GM21360 (cell line): Measurements from ENCODE around the gene GUCD1.

Experiments
- ATAC-seq: cut with Tn5 transposase; IDR thresholded peaks from one replicate; pipeline ENCODE4 v1.9.1; 2021; ENCODE audit warnings: mild to moderate bottlenecking, moderate library complexity; ENCODE audit not compliant: unreplicated experiment

GUCD1 gene

GRCh38 chr22:24504956-24505736, 49.8 kb downstream of the GUCD1 start:
- ATAC-seq, result no peak

DNA sequence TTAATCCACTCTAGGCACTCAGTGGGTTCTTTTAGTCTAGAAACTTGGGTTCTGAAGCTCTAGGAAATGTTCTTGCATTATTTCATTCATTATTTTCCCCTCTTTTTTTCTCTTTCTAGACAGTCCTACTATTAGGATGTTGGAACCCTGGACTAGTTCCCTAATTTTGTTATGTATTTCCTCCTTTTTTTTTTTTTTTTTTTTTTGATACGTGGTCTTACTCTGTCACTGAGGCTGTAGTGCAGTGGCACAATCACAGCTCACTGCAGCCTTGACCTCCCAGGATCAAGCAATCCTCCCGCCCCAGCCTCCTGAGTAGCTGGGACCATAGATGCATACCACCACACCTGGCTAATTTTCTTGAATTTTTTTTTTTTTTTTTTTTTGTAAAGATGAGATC, 50.4 kb downstream of the GUCD1 start:
- no peak for ATAC-seq

GRCh38 chr22:24503843-24504338, 51.0 kb downstream of the GUCD1 start:
- no peak for ATAC-seq

- peak; percentile 54 for ATAC-seq
Measured at GRCh38 chr22:24503137-24503842, 51.6 kb downstream of the GUCD1 start.

GRCh38 chr22:24502541-24502940, 52.4 kb downstream of the GUCD1 start:
- no peak for ATAC-seq

DNA sequence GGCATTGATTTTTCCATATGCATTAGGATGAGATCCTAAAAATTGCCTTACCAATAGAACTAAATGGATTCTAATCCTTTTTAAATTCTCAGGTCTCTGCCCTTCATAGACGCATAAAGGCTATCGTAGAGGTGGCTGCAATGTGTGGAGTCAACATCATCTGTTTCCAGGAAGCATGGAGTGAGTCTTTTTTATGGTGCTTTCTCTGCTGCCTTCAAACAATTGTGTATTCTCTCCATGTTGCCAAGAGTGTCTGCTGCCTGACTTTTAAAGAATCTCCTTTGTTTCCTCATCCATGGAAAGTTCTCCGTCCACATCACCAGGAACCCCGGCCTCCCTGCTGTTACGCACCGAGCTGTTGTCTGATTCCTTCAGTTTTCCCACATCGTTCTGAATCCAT, 52.9 kb downstream of the GUCD1 start:
- no peak for ATAC-seq

GRCh38 chr22:24501301-24502005, 53.5 kb downstream of the GUCD1 start:
- no peak for ATAC-seq

- no peak for ATAC-seq
Measured at GRCh38 chr22:24500277-24500820, 54.6 kb downstream of the GUCD1 start.

GRCh38 chr22:24499706-24500276, 55.1 kb downstream of the GUCD1 start:
- no peak for ATAC-seq

DNA sequence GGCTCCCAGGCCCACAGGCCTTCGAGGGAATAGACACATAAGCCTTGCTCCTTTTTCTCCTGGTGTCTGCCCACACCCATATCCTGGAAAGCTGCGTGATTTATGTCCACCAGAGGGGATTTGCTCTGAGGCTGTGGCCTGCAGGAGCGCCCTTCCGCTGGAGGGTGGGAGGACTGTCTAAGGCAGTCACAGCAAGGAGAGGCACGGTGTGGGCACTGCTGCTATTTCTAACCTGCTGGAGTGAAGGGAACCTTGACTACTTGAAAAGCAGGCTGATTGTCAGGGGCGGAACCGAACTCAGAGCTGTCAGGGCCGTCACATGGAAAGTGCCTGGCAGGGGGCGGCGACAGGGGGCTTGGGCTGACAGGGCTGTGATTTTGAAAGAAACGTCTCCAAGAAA, 56.1 kb downstream of the GUCD1 start:
- no peak for ATAC-seq

- no peak for ATAC-seq
Measured at GRCh38 chr22:24497841-24498258, 57.1 kb downstream of the GUCD1 start.

- no peak for ATAC-seq
Measured at GRCh38 chr22:24496661-24497060, 58.3 kb downstream of the GUCD1 start.

DNA sequence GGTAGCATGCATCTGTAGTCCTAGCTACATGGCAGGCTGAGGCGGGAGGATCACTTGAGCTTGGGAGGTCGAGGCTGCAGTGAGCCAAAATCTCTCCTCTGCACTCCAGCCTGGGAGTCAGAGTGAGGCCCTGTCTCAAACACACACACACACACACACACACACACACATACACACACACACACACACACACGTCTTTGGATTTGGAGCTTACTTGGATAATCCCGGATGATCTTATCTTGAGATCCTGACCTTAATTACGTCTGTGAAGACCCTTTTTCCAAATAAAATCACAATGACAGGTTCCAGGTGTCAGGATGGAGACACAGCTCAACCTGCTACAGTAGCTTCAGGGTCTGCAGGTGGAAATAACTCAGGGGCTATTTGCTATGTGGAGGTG, 58.7 kb downstream of the GUCD1 start:
- no peak for ATAC-seq

GRCh38 chr22:24495365-24495675, 59.6 kb downstream of the GUCD1 start:
- no peak for ATAC-seq

- ATAC-seq, result no peak
Measured at GRCh38 chr22:24494528-24495364, 60.2 kb downstream of the GUCD1 start, which contains the start of gene UPB1. Gene UPB1, plus strand, starts transcription at chr22:24495332. Its CDS starts 72 bp downstream, at chr22:24495404.

DNA sequence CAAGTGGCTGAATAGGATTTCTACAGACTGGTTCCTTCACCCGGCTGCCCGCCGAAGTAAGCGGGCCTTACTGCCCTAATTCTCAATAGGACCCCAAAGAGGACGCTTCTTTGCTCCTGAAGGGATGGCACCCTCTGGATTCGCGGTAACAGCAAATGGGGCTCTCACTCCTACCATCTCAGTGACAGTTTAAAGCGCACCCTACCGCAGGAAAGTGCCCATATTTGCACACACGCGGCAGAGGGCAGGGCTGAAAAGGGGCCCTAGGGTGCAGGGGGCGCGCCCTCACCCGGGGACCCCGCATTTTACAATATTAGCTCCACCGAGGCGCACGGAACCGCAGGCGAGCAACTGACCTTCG, 60.8 kb downstream of the GUCD1 start:
- ATAC-seq, result no peak

DNA sequence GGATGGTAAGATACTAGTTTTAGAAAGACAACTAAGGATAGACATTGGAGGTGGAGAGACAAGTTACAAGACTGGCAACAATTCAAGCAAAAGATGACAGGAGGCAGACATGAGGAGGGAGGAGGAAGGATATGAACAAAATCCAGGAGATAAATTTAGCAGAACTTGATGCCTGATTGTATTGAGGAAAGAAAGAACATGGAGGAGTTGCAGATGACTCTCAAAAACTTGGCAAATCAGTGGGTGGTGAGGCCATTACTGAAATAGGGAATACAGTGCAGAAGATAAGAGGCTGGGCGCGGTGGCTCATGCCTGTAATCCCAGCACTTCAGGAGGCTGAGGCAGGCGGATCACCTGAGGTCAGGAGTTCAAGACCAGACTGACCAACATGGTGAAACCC, 62.5 kb downstream of the GUCD1 start:
- no peak for ATAC-seq
